K562 (cell line): ENCODE measurements around the gene ING5. TPM values are rescaled to one million over a fixed set of nuclear protein-coding genes. Genes with fewer than 3 reads are reported as not detected.
A peak's percentile ranks its signal among the peaks of the same experiment; 100 is the strongest.

Source experiments
- ARID4B ChIP-seq: sonication (generic); formaldehyde crosslinking; IDR thresholded peaks from 2 replicates; pipeline ENCODE4 v1.8.0; 2022; ENCODE audit warnings: mild to moderate bottlenecking, missing genetic modification reagents
- CSDE1 ChIP-seq, 2 experiments: fragments of 450-650 bp; IDR thresholded peaks; 2 replicates each; pipeline ENCODE4 v1.6.1; 2016; ENCODE audit warnings: mild to moderate bottlenecking in 1 of 2
- ETS2 ChIP-seq: IDR thresholded peaks from 2 replicates; pipeline ENCODE4 v1.6.1; 2016; ENCODE audit warnings: borderline replicate concordance, missing genetic modification characterization, mild to moderate bottlenecking, moderate library complexity, missing compliant biosample characterization; ENCODE audit not compliant: poor library complexity, severe bottlenecking
- HCFC1 ChIP-seq: IDR thresholded peaks from 2 replicates; pipeline ENCODE4 v1.6.1; 2012; ENCODE audit warnings: low read depth, low read length, improper control_type of control experiment
- NFE2L1 ChIP-seq: fragments of 450-650 bp; IDR thresholded peaks from 2 replicates; pipeline ENCODE4 v1.6.1; 2016; ENCODE audit warnings: missing genetic modification characterization, low read depth, mild to moderate bottlenecking, missing compliant biosample characterization, moderate library complexity, borderline replicate concordance
- NFRKB ChIP-seq: fragments of 450-650 bp; IDR thresholded peaks from 2 replicates; pipeline ENCODE4 v1.6.1; 2016; ENCODE audit warnings: low read depth
- NR3C1 ChIP-seq: sonication (generic); formaldehyde crosslinking; IDR thresholded peaks from 2 replicates; pipeline ENCODE4 v1.8.1; 2022; ENCODE audit warnings: missing genetic modification reagents
- PHF20 ChIP-seq: fragments of 450-650 bp; IDR thresholded peaks from 2 replicates; pipeline ENCODE4 v1.6.1; 2018; ENCODE audit not compliant: partially characterized antibody
- PHF21A ChIP-seq: fragments of 450-650 bp; IDR thresholded peaks from 2 replicates; pipeline ENCODE4 v1.6.1; 2017; ENCODE audit warnings: low read depth, borderline replicate concordance
- RCOR1 ChIP-seq, 2 experiments: IDR thresholded peaks; 2 replicates each; pipeline ENCODE4 v1.6.1; 2012; ENCODE audit warnings: low read depth in 2 of 2, low read length in 2 of 2, borderline replicate concordance in 1 of 2, improper control_type of control experiment in 1 of 2
- SIN3B ChIP-seq: fragments of 450-650 bp; IDR thresholded peaks from 2 replicates; pipeline ENCODE4 v1.6.1; 2017; ENCODE audit warnings: low read depth, mild to moderate bottlenecking, moderate library complexity
- TAF1 ChIP-seq: IDR thresholded peaks from 2 replicates; pipeline ENCODE4 v1.6.1; 2011; ENCODE audit warnings: mild to moderate bottlenecking, low read length, moderate library complexity; ENCODE audit not compliant: insufficient read depth, control insufficient read depth, severe bottlenecking; ENCODE audit errors: extremely low read depth
- TCF7L2 ChIP-seq: fragments of 150-350 bp; IDR thresholded peaks from 2 replicates; pipeline ENCODE4 v1.6.1; 2016; ENCODE audit warnings: low read depth, mild to moderate bottlenecking, low read length, moderate library complexity
- TEAD1 ChIP-seq, 2 experiments: fragments of 450-650 bp in 1 of 2; sonication (generic) in 1 of 2; formaldehyde crosslinking; IDR thresholded peaks; 2 replicates each; pipeline versions ENCODE4 v1.4.0 to v1.8.0; 2020 to 2022; ENCODE audit warnings: mild to moderate bottlenecking in 2 of 2, missing genetic modification reagents in 1 of 2
- ZC3H8 ChIP-seq: fragments of 450-650 bp; IDR thresholded peaks from 2 replicates; pipeline ENCODE4 v1.6.1; 2017
- ZNF699 ChIP-seq: fragments of 250-450 bp; sonication (Bioruptor Pico); IDR thresholded peaks from 2 replicates; pipeline ENCODE4 v1.8.0; 2021; ENCODE audit warnings: mild to moderate bottlenecking, moderate library complexity; ENCODE audit not compliant: insufficient replicate concordance
- polyA plus RNA-seq, 8 experiments: library from polyadenylated mRNA; depleted of rRNA in 4 of 8; stranded (reverse) in 5 of 8; unstranded in 3 of 8; fragments of >200 nt; fragmentation: Nextera tagmentation in 2 of 8; fragmentation: Illumina TruSeq in 1 of 8; extraction: Ambion mirVana in 2 of 8; extraction: Trizol in 1 of 8; gene quantifications; 2 replicates each; pipeline versions ENCODE4 v1.2.1 to v1.2.3, GENCODE V29; 2011 to 2014; ENCODE audit warnings: inconsistent platforms in 1 of 8, missing spikeins in 1 of 8
- total RNA-seq, 7 experiments: library from RNA; depleted of rRNA in 6 of 7; stranded (reverse); fragments of >200 nt in 6 of 7; fragmentation: Illumina TruSeq in 2 of 7; extraction: Trizol in 2 of 7; gene quantifications; 2 replicates each; pipeline versions ENCODE4 v1.2.1 to v1.2.3, GENCODE V29; 2011 to 2021; ENCODE audit warnings: low replicate concordance in 1 of 7
- TF ChIP-seq, protein P1 (sequence below): sonication (generic); formaldehyde crosslinking; IDR thresholded peaks from 2 replicates; pipeline ENCODE4 v1.8.0; 2023; ENCODE audit warnings: mild to moderate bottlenecking, missing genetic modification reagents

The ING5 gene
- total and polyA plus RNA-seq, 9 of the 15 experiments (the other 6 are each of a cell fraction or from before 2014, with no cell fraction given) = 10.4 to 53.3 (median 27.9) TPM

GRCh38 chr2:241686650-241687425 lies 15.0 kb upstream of the ING5 start, which contains the start of gene DTYMK (continued):
- TF ChIP-seq, protein P1, sequence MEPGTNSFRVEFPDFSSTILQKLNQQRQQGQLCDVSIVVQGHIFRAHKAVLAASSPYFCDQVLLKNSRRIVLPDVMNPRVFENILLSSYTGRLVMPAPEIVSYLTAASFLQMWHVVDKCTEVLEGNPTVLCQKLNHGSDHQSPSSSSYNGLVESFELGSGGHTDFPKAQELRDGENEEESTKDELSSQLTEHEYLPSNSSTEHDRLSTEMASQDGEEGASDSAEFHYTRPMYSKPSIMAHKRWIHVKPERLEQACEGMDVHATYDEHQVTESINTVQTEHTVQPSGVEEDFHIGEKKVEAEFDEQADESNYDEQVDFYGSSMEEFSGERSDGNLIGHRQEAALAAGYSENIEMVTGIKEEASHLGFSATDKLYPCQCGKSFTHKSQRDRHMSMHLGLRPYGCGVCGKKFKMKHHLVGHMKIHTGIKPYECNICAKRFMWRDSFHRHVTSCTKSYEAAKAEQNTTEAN (CRISPR knock-in tag) = no peak
- TF ChIP-seq ARID4B (peak; percentile 72), SIN3B (peak; percentile 94), ZC3H8 (no peak), NR3C1 (CRISPR knock-in tag) (0 out of 2 replicates have a peak, but pooled peaks have one; percentile 53), PHF20 (peak; percentile 62), RCOR1 (IDR thresholded peaks at IDR 0.05; ENCODE audit: borderline replicate concordance in 1 of 2, low read depth in 2 of 2, low read length in 2 of 2) (no peak), TCF7L2 (no peak), NFRKB (0 out of 2 replicates have a peak, but pooled peaks have one; percentile 34), TEAD1 (CRISPR knock-in tag; IDR thresholded peaks at IDR 0.05) (no peak), HCFC1 (peak; percentile 67), ETS2 (tag) (no peak), NFE2L1 (no peak), ZNF699 (CRISPR knock-in tag) (no peak), TAF1 (peak; percentile 64), PHF21A (no peak), CSDE1 (IDR thresholded peaks at IDR 0.05) (0 out of 4 replicates have a peak, but pooled peaks of 1 of the 2 experiments have one; percentile 48)
